ENCODE measurements around the gene TNNT3.
"Not testable (repeated sequence)": the region's sequence is repeated elsewhere in the genome, so short reads cannot be mapped to it uniquely, and the experiment has no call there.

Gene TNNT3

DNA sequence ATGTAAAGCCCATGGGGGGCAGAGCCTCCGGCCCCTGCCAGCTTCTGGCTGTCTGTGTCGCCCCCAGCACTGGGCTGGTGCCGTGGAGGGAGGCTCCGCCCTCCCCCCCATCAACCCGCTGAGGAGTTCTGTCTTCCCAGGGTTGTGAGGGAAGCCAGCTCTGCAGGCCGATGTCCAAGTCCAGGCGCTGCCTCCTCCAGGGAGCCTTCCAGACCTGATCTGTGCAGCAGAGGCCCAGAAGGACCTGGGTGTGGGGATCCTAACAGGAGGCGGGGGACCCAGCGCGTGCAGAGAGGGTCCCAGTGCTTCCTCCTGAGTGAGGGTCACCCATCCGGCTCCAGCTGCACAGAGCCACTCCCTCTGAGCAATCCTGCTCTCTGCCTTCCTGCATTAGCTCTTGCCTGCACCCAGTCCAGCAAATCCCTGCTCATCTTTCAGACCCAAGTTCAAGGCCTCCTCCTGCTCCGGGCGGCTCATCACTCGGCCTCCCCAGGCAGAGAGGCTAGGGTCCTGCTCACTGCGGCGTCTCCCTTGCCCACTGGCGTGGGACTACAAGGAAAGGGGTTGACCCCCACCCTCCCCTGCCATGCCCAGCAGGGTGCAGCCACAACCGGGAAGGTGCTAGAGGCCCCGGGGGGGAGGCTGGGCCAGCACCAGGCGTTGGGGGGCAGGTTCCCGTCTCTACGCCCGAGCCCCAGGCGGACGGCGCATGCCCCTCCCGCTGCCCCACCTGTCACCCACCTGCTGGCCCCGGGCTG is 44.2 kb upstream of the TNNT3 start:
- Histone ChIP-seq H3K36me3 (ENCODE audit: insufficient read depth, low read length) (no peaks in the 10 kb centered on the region), H3K4me1 (ENCODE audit: insufficient read depth, low read length) (no peaks in the 10 kb centered on the region), H2AFZ (ENCODE audit: low read depth, low read length) (no peak overlapping the region), H3K27me3 (ENCODE audit: insufficient read depth, low read length, poor library complexity) (no peaks in the 10 kb centered on the region), H3K9ac (ENCODE audit: low read depth, low read length) (no peak overlapping the region), H3K9me3 (ENCODE audit: insufficient read depth, low read length, severe bottlenecking) (no peaks in the 10 kb centered on the region), H3K4me3 (ENCODE audit: low read depth in 1 of 2, low read length in 2 of 2) (no peak overlapping the region), H3K4me2 (ENCODE audit: insufficient read depth, low read length) (no peak overlapping the region), H3K79me2 (ENCODE audit: insufficient read depth, low read length) (no peaks in the 10 kb centered on the region), H4K20me1 (ENCODE audit: insufficient read depth, low read length) (no peaks in the 10 kb centered on the region), H3K27ac (ENCODE audit: low read length) (no peak overlapping the region)
- no peak for TF ChIP-seq EZH2 (IDR thresholded peaks at IDR 0.05; ENCODE audit: borderline replicate concordance, low read depth, low read length, severe bottlenecking)
- TF ChIP-seq, protein P1, sequence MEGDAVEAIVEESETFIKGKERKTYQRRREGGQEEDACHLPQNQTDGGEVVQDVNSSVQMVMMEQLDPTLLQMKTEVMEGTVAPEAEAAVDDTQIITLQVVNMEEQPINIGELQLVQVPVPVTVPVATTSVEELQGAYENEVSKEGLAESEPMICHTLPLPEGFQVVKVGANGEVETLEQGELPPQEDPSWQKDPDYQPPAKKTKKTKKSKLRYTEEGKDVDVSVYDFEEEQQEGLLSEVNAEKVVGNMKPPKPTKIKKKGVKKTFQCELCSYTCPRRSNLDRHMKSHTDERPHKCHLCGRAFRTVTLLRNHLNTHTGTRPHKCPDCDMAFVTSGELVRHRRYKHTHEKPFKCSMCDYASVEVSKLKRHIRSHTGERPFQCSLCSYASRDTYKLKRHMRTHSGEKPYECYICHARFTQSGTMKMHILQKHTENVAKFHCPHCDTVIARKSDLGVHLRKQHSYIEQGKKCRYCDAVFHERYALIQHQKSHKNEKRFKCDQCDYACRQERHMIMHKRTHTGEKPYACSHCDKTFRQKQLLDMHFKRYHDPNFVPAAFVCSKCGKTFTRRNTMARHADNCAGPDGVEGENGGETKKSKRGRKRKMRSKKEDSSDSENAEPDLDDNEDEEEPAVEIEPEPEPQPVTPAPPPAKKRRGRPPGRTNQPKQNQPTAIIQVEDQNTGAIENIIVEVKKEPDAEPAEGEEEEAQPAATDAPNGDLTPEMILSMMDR (IDR thresholded peaks at IDR 0.05; ENCODE audit: borderline replicate concordance, extremely low read depth, low read length, poor library complexity, severe bottlenecking) = no peak
- ATAC-seq (ENCODE audit: insufficient read depth, low read depth) (no peak), DNase-seq (no peak)

DNA sequence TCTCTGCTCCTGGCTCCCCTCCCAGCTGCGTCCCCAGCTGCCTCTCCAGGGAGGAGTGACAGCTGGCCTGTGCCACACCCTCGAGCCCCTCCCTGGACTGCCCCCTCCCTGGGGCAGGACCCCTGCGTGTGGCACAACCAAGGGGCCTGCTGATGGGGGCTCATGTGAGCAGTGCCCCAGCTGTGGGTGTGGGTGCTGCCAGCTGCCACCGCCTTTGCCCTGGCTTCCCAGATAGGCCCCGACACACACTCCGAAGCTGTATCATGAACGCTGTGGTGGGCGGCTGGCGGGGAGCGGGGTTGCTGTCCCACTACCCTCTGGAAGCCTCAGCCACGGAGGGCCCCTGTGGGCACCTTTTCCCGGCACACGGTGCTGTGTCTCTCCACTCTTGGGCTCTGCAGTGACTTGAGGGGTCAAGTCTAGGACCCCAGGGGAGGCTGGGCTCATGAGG is 43.6 kb upstream of the TNNT3 start:
- not testable (repeated sequence) for H3K9ac ChIP-seq (ENCODE audit: low read depth, low read length); H3K79me2 ChIP-seq (ENCODE audit: insufficient read depth, low read length); ATAC-seq (ENCODE audit: insufficient read depth, low read depth); DNase-seq; H3K27ac ChIP-seq (ENCODE audit: low read length); H4K20me1 ChIP-seq (ENCODE audit: insufficient read depth, low read length); H3K4me2 ChIP-seq (ENCODE audit: insufficient read depth, low read length); H3K9me3 ChIP-seq (ENCODE audit: insufficient read depth, low read length, severe bottlenecking); H3K4me3 ChIP-seq (ENCODE audit: low read depth in 1 of 2, low read length in 2 of 2); H2AFZ ChIP-seq (ENCODE audit: low read depth, low read length); H3K4me1 ChIP-seq (ENCODE audit: insufficient read depth, low read length); H3K27me3 ChIP-seq (ENCODE audit: insufficient read depth, low read length, poor library complexity); H3K36me3 ChIP-seq (ENCODE audit: insufficient read depth, low read length)

DNA sequence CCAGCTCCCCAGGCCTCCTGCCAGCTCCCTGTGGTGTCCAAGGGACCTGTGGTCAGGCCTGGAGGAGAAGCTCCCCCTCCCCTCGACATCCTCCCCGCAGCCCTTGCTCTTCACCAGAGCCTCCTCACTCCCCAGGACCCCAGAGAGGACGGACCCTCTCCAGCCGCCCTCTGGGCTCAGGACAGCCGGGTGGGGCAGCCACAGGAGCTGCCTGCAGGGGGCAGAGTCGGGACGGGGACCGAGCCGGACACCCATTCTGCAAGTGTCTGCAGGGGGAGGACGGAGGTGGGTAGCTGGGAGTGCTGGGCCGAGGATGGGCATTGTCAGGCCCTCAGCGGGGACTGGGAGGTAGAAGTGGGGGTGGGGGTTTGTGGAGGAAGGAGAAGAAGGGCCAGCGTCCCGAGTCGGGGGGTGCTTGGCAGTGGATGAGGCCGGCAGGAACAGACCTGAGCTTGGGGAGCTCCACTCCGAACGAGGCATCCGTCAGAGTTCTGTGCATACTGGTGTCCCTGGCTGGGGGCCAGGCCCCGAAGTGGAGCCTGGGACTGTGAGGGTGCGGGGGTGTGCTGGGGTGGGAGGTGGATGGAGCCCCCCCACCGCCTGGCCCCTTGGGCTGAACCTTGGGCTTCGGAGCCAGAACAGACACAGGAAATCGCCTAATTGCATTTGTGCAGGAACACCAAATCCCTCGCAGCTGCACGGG is 43.0 kb upstream of the TNNT3 start:
- H2AFZ ChIP-seq (ENCODE audit: low read depth, low read length) = no peak overlapping the region
- ATAC-seq (ENCODE audit: insufficient read depth, low read depth) = no peak
- H3K36me3 ChIP-seq (ENCODE audit: insufficient read depth, low read length) = no peaks in the 10 kb centered on the region
- no peak overlapping the region for H3K27ac ChIP-seq (ENCODE audit: low read length)
- H3K4me3 ChIP-seq (ENCODE audit: low read depth in 1 of 2, low read length in 2 of 2) = no peak overlapping the region
- H3K4me2 ChIP-seq (ENCODE audit: insufficient read depth, low read length) = no peak overlapping the region
- no peak overlapping the region for H3K9ac ChIP-seq (ENCODE audit: low read depth, low read length)
- no peak for DNase-seq
- no peaks in the 10 kb centered on the region for H3K27me3 ChIP-seq (ENCODE audit: insufficient read depth, low read length, poor library complexity)
- no peaks in the 10 kb centered on the region for H4K20me1 ChIP-seq (ENCODE audit: insufficient read depth, low read length)
- no peaks in the 10 kb centered on the region for H3K9me3 ChIP-seq (ENCODE audit: insufficient read depth, low read length, severe bottlenecking)
- no peaks in the 10 kb centered on the region for H3K79me2 ChIP-seq (ENCODE audit: insufficient read depth, low read length)
- no peaks in the 10 kb centered on the region for H3K4me1 ChIP-seq (ENCODE audit: insufficient read depth, low read length)
- TF ChIP-seq, protein P1 (IDR thresholded peaks at IDR 0.05; ENCODE audit: borderline replicate concordance, extremely low read depth, low read length, poor library complexity, severe bottlenecking) = peak; percentile 38
- TF ChIP-seq EZH2 (IDR thresholded peaks at IDR 0.05; ENCODE audit: borderline replicate concordance, low read depth, low read length, severe bottlenecking) = no peak

Measured in DND-41 (cell line).